LNCaP clone FGC (cell line): ENCODE data around the gene SMPD2.

ENCODE experiments used
- DNase-seq: peaks from one replicate; pipeline ENCODE4 v3.0.0-alpha.2; 2011; ENCODE audit warnings: low read depth
- H3K4me3 ChIP-seq: 2 replicates; pipeline ENCODE4 v1.5.1; 2011; ENCODE audit warnings: mild to moderate bottlenecking, low read depth, low read length, control low read depth
- TF ChIP-seq, protein P1 (sequence below): IDR thresholded peaks from 2 replicates; pipeline ENCODE4 v1.5.1; 2012; ENCODE audit warnings: mild to moderate bottlenecking; ENCODE audit not compliant: control insufficient read depth, insufficient read depth; ENCODE audit errors: extremely low read depth

SMPD2 gene

DNA sequence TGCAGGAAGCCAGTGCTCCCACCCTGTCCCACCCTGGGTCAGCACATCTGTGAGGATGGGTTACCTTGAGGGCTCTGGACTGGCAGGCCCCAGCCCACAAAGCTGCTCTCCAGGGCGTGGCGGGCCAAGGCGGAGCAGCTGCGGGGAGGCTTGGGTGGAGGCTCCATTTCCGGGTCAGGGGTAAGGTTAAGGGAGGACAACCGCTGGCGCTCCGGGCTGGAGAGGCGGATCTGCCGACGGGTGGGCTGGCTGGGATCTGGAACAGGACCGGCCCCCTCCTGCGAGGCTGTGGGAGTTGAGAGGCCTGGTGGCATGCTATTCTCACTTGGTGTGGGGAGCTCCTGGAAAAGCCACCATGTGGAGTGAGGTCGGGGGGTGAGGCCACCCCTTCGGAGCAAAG is 5.5 kb downstream of the SMPD2 start:
- H3K4me3 ChIP-seq = no peak overlapping the region
- TF ChIP-seq, protein P1, sequence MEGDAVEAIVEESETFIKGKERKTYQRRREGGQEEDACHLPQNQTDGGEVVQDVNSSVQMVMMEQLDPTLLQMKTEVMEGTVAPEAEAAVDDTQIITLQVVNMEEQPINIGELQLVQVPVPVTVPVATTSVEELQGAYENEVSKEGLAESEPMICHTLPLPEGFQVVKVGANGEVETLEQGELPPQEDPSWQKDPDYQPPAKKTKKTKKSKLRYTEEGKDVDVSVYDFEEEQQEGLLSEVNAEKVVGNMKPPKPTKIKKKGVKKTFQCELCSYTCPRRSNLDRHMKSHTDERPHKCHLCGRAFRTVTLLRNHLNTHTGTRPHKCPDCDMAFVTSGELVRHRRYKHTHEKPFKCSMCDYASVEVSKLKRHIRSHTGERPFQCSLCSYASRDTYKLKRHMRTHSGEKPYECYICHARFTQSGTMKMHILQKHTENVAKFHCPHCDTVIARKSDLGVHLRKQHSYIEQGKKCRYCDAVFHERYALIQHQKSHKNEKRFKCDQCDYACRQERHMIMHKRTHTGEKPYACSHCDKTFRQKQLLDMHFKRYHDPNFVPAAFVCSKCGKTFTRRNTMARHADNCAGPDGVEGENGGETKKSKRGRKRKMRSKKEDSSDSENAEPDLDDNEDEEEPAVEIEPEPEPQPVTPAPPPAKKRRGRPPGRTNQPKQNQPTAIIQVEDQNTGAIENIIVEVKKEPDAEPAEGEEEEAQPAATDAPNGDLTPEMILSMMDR = no peak
- no peak for DNase-seq

- no peak for DNase-seq
- H3K4me3 ChIP-seq = no peak overlapping the region
- TF ChIP-seq, protein P1 = no peak
Measured at GRCh38 chr6:109446541-109446940, 6.0 kb downstream of the SMPD2 start.

DNA sequence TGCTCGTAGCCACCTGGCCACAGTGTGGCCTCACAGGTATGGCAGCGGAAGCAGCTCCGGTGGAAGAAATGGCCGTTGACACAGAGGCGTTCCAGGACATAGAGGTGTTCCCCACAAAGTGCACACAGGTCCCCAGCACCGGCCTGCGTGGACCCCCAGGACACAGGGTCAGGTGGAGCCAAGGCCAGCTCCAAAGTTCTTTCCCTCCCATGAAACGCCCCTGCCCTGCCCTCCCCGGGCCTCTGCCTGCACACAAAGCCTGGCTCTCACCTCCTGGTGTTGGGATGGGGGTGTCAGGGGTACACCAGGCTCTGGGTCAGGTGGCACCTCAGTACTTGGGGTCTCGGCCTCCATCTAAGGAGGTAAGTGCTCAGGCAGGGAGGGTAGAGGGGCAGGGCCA is 6.6 kb downstream of the SMPD2 start:
- no peak for DNase-seq
- TF ChIP-seq, protein P1 = no peak
- H3K4me3 ChIP-seq = no peak overlapping the region

DNA sequence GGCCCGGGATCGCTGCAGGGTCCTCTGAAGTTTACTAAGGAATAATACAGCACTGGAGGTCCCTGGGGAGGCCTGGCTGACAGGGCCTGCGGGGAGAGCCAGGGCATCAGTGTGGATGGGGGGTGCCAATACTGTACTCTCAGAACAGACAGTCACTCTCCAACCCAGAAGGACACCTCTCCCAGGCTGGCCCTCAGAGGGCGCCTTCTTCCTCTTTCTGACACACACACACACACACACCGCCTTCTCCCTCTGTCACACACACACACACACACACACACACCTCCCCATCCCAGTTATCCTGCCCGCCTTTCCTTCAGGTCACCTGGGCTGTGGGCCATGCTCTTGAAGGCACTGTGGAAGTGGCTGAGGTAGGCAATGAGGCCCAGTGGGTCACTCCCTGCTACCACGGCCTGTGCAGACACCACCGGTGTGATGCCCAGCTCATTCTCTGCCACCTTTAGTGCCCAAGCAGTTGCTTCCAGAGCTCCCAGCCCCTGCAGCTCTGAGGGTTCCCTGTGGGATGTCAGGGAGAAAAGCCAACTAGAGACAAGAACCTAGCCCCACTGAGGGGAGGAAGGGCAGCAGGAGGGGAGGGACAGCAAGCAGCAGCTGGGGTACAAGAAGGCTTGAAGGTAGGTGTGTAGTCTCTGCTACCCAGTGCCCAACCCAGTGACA is 7.5 kb downstream of the SMPD2 start:
- no peak overlapping the region for H3K4me3 ChIP-seq
- DNase-seq = no peak
- TF ChIP-seq, protein P1 = peak; percentile 10; the same call in 1 of the 2 replicates

GRCh38 chr6:109448615-109449014 is 8.1 kb downstream of the SMPD2 start:
- no peak for DNase-seq
- TF ChIP-seq, protein P1 = no peak
- no peak overlapping the region for H3K4me3 ChIP-seq

GRCh38 chr6:109449064-109449794 is 8.7 kb downstream of the SMPD2 start:
- TF ChIP-seq, protein P1 = no peak
- DNase-seq = no peak
- no peak overlapping the region for H3K4me3 ChIP-seq
